Left lung (tissue), 10 donors: ENCODE data around the gene FABP1. TPM values are rescaled to one million over a fixed set of nuclear protein-coding genes. Genes with fewer than 3 reads are reported as not detected.

Source experiments
- ATAC-seq: fragments of 200-7000 bp; cut with Tn5 transposase; one replicate; pipeline ENCODE4 v1.9.1; 2020; ENCODE audit warnings: moderate library complexity
- DNase-seq, 4 donors: peaks; one replicate each; pipeline ENCODE4 v3.0.0-alpha.2; 2013 to 2020
- H3K27ac ChIP-seq, 2 donors: fragments of 200-600 bp; sonication (generic) in 1 of 2; one replicate each; pipeline versions ENCODE4 v1.5.0 to v1.8.0; 2020 to 2021
- H3K27me3 ChIP-seq, 2 donors: fragments of 200-600 bp; sonication (generic) in 1 of 2; one replicate each; pipeline versions ENCODE4 v1.5.0 to v1.8.0; 2020 to 2021
- H3K36me3 ChIP-seq, 2 donors: fragments of 200-600 bp; sonication (generic) in 1 of 2; one replicate each; pipeline versions ENCODE4 v1.5.0 to v1.8.0; 2020 to 2021
- H3K4me1 ChIP-seq, 2 donors: fragments of 200-600 bp; one replicate each; pipeline ENCODE4 v1.8.0; 2021
- H3K4me3 ChIP-seq, 2 donors: fragments of 200-600 bp; sonication (generic) in 1 of 2; one replicate each; pipeline versions ENCODE4 v1.5.0 to v1.8.0; 2020 to 2021; ENCODE audit warnings: mild to moderate bottlenecking in 1 of 2
- H3K9me3 ChIP-seq, 2 donors: fragments of 200-600 bp; sonication (generic) in 1 of 2; one replicate each; pipeline versions ENCODE4 v1.5.0 to v1.8.0; 2020 to 2021
- CTCF ChIP-seq, 2 donors: fragments of 200-600 bp; sonication (generic) in 1 of 2; IDR thresholded peaks; one replicate each; pipeline versions ENCODE4 v1.5.0 to v1.8.0; 2021; ENCODE audit warnings: antibody characterized with exemption in 2 of 2
- intact Hi-C, 2 donors: fragments of 100-400 bp; cut with DNase I; formaldehyde crosslinking; loops; one replicate each; pipeline versions ENCODE4 v1.11.2 to v1.14.2; 2022
- polyA plus RNA-seq, 6 donors: library from polyadenylated mRNA; unstranded; fragments of 120-200 nt; gene quantifications; one replicate each; pipeline ENCODE4 v1.2.1, GENCODE V29; 2013; ENCODE audit not compliant: insufficient read length in 6 of 6
- total RNA-seq, 2 donors: library from RNA; stranded (reverse); fragmentation: NEBNext Ultra II Directional; extraction: Animal tissue kit (Norgen Biotek cat#: 25700); gene quantifications; one replicate each; pipeline ENCODE4 v1.2.1, GENCODE V29; 2021
- donor health status: DM: no; HTN: yes; CAD: no.
- donor health status: DM: no; HTN: no; CAD: no.

FABP1 gene
- total and polyA plus RNA-seq, 8 donors, result 0.13 to 2.5 (median 1.4) TPM; not detected in 5

- intact Hi-C loops, result no loop called here
- Histone ChIP-seq H3K4me1 (no peaks in the 10 kb centered on the region), H3K9me3 (no peaks in the 10 kb centered on the region), H3K36me3 (no peaks in the 10 kb centered on the region), H3K27me3 (peaks cover 0 to 12% of the 10 kb centered on the region in 2 donors), H3K4me3 (no peak overlapping the region), H3K27ac (no peak overlapping the region)
- TF ChIP-seq CTCF (IDR thresholded peaks at IDR 0.05), result no peak
- DNase-seq (no peak), ATAC-seq (no peak)
These were observed 11.0 kb downstream of the FABP1 start for GRCh38 chr2:88116669-88117432.

- TF ChIP-seq CTCF (IDR thresholded peaks at IDR 0.05), result no peak
- Histone ChIP-seq H3K27me3 (peaks cover 0 to 12% of the 10 kb centered on the region in 2 donors), H3K27ac (no peak overlapping the region), H3K4me1 (no peaks in the 10 kb centered on the region), H3K36me3 (no peaks in the 10 kb centered on the region), H3K4me3 (no peak overlapping the region), H3K9me3 (no peaks in the 10 kb centered on the region)
- intact Hi-C loops, result no loop called here
- ATAC-seq (no peak), DNase-seq (no peak)
These were observed 11.9 kb downstream of the FABP1 start for GRCh38 chr2:88115825-88116518.

GRCh38 chr2:88114889-88115288 is 13.0 kb downstream of the FABP1 start:
- Histone ChIP-seq H3K9me3 (no peaks in the 10 kb centered on the region), H3K27ac (no peak overlapping the region), H3K27me3 (peaks cover 0 to 12% of the 10 kb centered on the region in 2 donors), H3K36me3 (no peaks in the 10 kb centered on the region), H3K4me3 (no peak overlapping the region), H3K4me1 (no peaks in the 10 kb centered on the region)
- intact Hi-C loops, result no loop called here
- no peak for ATAC-seq
- no peak for TF ChIP-seq CTCF (IDR thresholded peaks at IDR 0.05)
- DNase-seq, result peak in 2 of 4 donors; percentile 8

- Histone ChIP-seq H3K27ac (no peak overlapping the region), H3K4me3 (no peak overlapping the region), H3K9me3 (no peaks in the 10 kb centered on the region), H3K27me3 (peaks cover 0 to 6% of the 10 kb centered on the region in 2 donors), H3K4me1 (no peaks in the 10 kb centered on the region), H3K36me3 (no peaks in the 10 kb centered on the region)
- ATAC-seq, result no peak
- intact Hi-C loops, result no loop called here
- DNase-seq, result no peak
- TF ChIP-seq CTCF (IDR thresholded peaks at IDR 0.05), result no peak
These were observed 14.8 kb downstream of the FABP1 start for GRCh38 chr2:88113069-88113468.

GRCh38 chr2:88110830-88111229 is 17.0 kb downstream of the FABP1 start:
- H3K4me1 ChIP-seq, result no peaks in the 10 kb centered on the region
- H3K9me3 ChIP-seq, result no peaks in the 10 kb centered on the region
- intact Hi-C loops, result no loop called here
- H3K27me3 ChIP-seq, result no peaks in the 10 kb centered on the region
- ATAC-seq, result no peak
- TF ChIP-seq CTCF (IDR thresholded peaks at IDR 0.05), result no peak
- H3K4me3 ChIP-seq, result no peak overlapping the region
- H3K36me3 ChIP-seq, result no peaks in the 10 kb centered on the region
- no peak for DNase-seq
- no peak overlapping the region for H3K27ac ChIP-seq
